Neutrophil (primary cell): ENCODE data around the gene CSF3.
"Not testable (repeated sequence)": the region's sequence is repeated elsewhere in the genome, so short reads cannot be mapped to it uniquely, and the experiment has no call there.

Experiments
- H3K27ac ChIP-seq: fragments of 200-600 bp; sonication (generic); 2 replicates; pipeline ENCODE4 v1.5.1; 2016; ENCODE audit warnings: mild to moderate bottlenecking, moderate library complexity
- H3K27me3 ChIP-seq: fragments of 200-600 bp; sonication (generic); 2 replicates; pipeline ENCODE4 v1.6.0; 2016; ENCODE audit warnings: mild to moderate bottlenecking
- H3K36me3 ChIP-seq: fragments of 200-600 bp; sonication (generic); 2 replicates; pipeline ENCODE4 v1.5.1; 2017
- H3K4me1 ChIP-seq, 2 experiments: fragments of 200-600 bp in 1 of 2; sonication (generic) in 1 of 2; 1 replicate in 1 of 2; 2 replicates in 1 of 2; pipeline versions ENCODE4 v1.5.1 to v1.6.1; 2013 to 2016; ENCODE audit warnings: low read depth in 1 of 2, low read length in 1 of 2, mild to moderate bottlenecking in 1 of 2, moderate library complexity in 1 of 2; ENCODE audit not compliant: control insufficient read depth in 1 of 2, insufficient read depth in 1 of 2
- H3K4me3 ChIP-seq, 2 experiments: fragments of 200-600 bp in 1 of 2; sonication (generic) in 1 of 2; 1 replicate in 1 of 2; 2 replicates in 1 of 2; pipeline ENCODE4 v1.5.1; 2013 to 2016; ENCODE audit warnings: low read depth in 1 of 2, low read length in 1 of 2, mild to moderate bottlenecking in 1 of 2, moderate library complexity in 1 of 2
- H3K9me3 ChIP-seq: fragments of 200-600 bp; sonication (generic); 2 replicates; pipeline ENCODE4 v1.5.1; 2016
- CTCF ChIP-seq: fragments of 200-600 bp; sonication (generic); IDR thresholded peaks from 2 replicates; pipeline ENCODE4 v1.5.1; 2016; ENCODE audit warnings: antibody characterized with exemption

CSF3 gene

GRCh38 chr17:40004712-40005111 lies 10.5 kb upstream of the CSF3 start:
- no peak for TF ChIP-seq CTCF
- no peak overlapping the region for H3K27ac ChIP-seq

GRCh38 chr17:40005520-40005919 lies 9.7 kb upstream of the CSF3 start:
- Histone ChIP-seq H3K27me3 (no peaks in the 10 kb centered on the region), H3K4me1 (no peaks in the 10 kb centered on the region), H3K9me3 (no peaks in the 10 kb centered on the region), H3K4me3 (no peak overlapping the region), H3K36me3 (no peaks in the 10 kb centered on the region), H3K27ac (no peak overlapping the region)
- no peak for TF ChIP-seq CTCF

More at GRCh38 chr17:40004712-40005111, 10.5 kb upstream of the CSF3 start:
- Histone ChIP-seq H3K27me3 (no peaks in the 10 kb centered on the region), H3K4me1 (no peaks in the 10 kb centered on the region), H3K4me3 (no peak overlapping the region), H3K9me3 (no peaks in the 10 kb centered on the region), H3K36me3 (no peaks in the 10 kb centered on the region)

DNA sequence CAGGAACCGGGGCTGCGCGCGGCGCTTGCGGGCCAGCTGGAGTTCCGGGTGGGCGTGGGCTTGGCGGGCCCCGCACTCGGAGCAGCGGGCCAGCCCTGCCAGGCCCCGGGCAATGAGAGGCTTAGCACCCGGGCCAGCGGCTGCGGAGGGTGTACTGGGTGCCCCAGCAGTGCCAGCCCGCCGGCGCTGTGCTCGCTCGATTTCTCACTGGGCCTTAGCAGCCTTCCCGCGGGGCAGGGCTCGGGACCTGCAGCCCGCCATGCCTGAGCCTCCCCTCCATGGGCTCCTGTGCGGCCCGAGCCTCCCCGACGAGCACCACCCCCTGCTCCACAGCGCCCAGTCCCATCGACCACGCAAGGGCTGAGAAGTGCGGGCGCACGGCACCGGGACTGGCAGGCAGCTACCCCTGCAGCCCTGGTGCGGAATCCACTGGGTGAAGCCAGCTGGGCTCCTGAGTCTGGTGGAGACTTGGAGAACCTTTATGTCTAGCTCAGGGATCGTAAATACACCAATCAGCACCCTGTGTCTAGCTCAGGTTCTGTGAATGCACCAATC lies 4.2 kb upstream of the CSF3 start:
- H3K4me3 ChIP-seq, H3K36me3 ChIP-seq, H3K27ac ChIP-seq, H3K9me3 ChIP-seq: not testable (repeated sequence)
- Histone ChIP-seq H3K27me3 (peaks cover 11% of the 10 kb centered on the region), H3K4me1 (peaks cover 21 to 24% of the 10 kb centered on the region in 2 experiments)

GRCh38 chr17:40012017-40012647 lies 3.1 kb upstream of the CSF3 start:
- H3K36me3 ChIP-seq, H3K9me3 ChIP-seq, H3K4me3 ChIP-seq, H3K27ac ChIP-seq: not testable (repeated sequence)
- H3K4me1 ChIP-seq: peaks cover 24 to 26% of the 10 kb centered on the region in 2 experiments
- H3K27me3 ChIP-seq: peaks cover 11% of the 10 kb centered on the region

GRCh38 chr17:40014375-40014980 lies 762 bp upstream of the CSF3 start:
- H3K4me1 ChIP-seq: peaks cover 47 to 48% of the 10 kb centered on the region in 2 experiments
- no peaks in the 10 kb centered on the region for H3K9me3 ChIP-seq
- peaks cover 11% of the 10 kb centered on the region for H3K27me3 ChIP-seq
- TF ChIP-seq CTCF: no peak
- H3K4me3 ChIP-seq: no peak overlapping the region
- no peaks in the 10 kb centered on the region for H3K36me3 ChIP-seq
- no peak overlapping the region for H3K27ac ChIP-seq

GRCh38 chr17:40015998-40016985 lies 1.1 kb downstream of the CSF3 start:
- no peak for TF ChIP-seq CTCF
- H3K36me3 ChIP-seq: no peaks in the 10 kb centered on the region
- H3K4me3 ChIP-seq: no peak overlapping the region
- H3K9me3 ChIP-seq: no peaks in the 10 kb centered on the region
- H3K4me1 ChIP-seq: peaks cover 65 to 66% of the 10 kb centered on the region in 2 experiments
- H3K27me3 ChIP-seq: peaks cover 11% of the 10 kb centered on the region
- H3K27ac ChIP-seq: no peak overlapping the region
